Stimulated activated naive CD4-positive, alpha-beta T cell treated with Interleukin-2 at 50 U/mL for 16 hours (primary cell): ENCODE results near the gene PACSIN2.
"Not testable (repeated sequence)": the region's sequence is repeated elsewhere in the genome, so short reads cannot be mapped to it uniquely, and the experiment has no call there.

Experiments
- DNase-seq: peaks from one replicate; lab custom pipeline; 2025; lab: John Stamatoyannopoulos, UW

Gene PACSIN2, protein sequence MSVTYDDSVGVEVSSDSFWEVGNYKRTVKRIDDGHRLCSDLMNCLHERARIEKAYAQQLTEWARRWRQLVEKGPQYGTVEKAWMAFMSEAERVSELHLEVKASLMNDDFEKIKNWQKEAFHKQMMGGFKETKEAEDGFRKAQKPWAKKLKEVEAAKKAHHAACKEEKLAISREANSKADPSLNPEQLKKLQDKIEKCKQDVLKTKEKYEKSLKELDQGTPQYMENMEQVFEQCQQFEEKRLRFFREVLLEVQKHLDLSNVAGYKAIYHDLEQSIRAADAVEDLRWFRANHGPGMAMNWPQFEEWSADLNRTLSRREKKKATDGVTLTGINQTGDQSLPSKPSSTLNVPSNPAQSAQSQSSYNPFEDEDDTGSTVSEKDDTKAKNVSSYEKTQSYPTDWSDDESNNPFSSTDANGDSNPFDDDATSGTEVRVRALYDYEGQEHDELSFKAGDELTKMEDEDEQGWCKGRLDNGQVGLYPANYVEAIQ

DNA sequence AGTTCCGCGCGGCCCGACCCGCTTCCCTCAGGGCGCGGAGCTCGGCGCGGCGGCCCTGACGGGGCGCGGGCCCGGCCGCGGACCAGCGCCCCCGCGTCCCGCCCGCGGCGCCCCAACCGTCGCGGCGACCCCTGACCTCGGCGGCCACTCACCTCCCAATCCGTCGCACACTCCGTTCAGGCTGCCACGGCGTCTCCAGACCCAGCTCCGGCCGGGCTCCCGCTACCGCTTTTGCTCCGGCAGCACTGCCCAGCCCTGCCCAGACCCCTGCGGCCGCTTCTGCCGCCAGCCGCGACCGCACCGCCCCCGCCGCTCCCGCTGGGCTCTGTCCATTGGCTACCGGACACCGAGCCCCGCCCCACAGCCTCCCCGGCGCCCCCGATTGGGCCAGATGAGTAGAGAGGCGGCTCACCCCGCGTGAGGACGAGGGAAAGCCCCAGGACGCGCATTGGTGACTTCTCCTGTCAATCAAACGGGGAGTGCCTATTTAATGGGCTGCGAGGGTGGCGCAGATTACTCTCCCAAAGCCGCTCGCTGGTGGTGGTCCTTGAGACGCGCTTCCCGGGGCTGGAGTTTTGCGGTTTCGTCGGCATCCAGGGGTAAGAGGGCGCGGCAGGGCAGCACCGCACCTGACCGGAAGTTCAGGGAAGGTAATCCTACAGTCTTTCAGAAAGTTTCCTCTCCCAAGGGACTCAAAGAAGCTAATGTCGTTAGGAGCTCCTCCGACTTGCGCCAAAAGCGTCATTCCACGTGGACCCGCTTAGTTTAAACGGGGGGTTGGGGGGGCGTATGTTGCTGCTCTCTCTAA lies at the start of gene PACSIN2:
Gene PACSIN2 (minus strand): TSS at position 281 of the 808 bp plus-strand sequence. CDS start 103,069 bp downstream, outside the sequence.
- peak; percentile 99 for DNase-seq

GRCh38 chr22:43060183-43060582 lies 45.2 kb upstream of the PACSIN2 start:
- DNase-seq = no peak

DNA sequence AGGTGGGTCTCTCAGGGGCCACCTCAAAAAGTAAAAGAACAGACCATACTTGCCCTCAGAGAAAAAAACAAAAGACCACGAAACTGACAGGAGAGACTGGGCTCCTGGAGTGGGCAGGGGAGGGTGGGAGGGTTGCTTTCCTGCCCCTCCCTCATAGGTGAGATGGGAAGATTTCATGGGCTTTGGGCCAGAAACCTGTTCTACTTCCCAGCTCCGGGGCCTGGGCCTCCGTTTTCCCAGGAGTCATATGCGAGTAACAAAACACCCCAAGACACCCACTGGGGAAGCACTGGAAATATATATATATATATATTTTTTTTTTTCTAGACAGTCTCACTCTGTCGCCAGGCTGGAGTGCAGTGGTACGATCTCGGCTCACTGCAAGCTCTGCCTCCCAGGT lies 42.7 kb upstream of the PACSIN2 start:
- no peak for DNase-seq

- DNase-seq = no peak
Observed at GRCh38 chr22:43053176-43053575, 38.2 kb upstream of the PACSIN2 start.

- no peak for DNase-seq
Observed at GRCh38 chr22:43050995-43051394, 36.0 kb upstream of the PACSIN2 start.

- no peak for DNase-seq
Observed at GRCh38 chr22:43047605-43048004, 32.7 kb upstream of the PACSIN2 start.

- no peak for DNase-seq
Observed at GRCh38 chr22:43044290-43044712, 29.4 kb upstream of the PACSIN2 start.

GRCh38 chr22:43042101-43042780 lies 27.3 kb upstream of the PACSIN2 start:
- no peak for DNase-seq

- DNase-seq = no peak
Observed at GRCh38 chr22:43039800-43040199, 24.9 kb upstream of the PACSIN2 start.

DNA sequence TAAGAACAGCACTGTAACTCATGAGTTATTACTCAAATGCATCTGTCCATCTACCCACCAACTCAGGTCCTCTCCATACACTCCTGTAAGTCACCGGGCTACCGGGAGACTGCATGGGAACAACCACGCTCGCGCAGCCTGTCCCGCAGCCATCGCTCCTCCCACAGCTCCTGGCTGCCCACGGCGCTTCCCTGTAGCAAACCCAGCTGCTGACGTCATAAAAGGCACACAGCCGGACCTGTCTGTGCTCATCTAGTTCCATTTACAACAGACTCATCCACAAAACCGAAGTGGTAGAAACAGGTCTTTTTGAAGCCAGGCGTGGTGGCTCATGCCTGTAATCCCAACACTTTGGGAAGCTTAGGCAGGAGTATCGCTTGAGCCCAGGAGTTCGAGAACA lies 23.4 kb upstream of the PACSIN2 start:
- DNase-seq = no peak

DNA sequence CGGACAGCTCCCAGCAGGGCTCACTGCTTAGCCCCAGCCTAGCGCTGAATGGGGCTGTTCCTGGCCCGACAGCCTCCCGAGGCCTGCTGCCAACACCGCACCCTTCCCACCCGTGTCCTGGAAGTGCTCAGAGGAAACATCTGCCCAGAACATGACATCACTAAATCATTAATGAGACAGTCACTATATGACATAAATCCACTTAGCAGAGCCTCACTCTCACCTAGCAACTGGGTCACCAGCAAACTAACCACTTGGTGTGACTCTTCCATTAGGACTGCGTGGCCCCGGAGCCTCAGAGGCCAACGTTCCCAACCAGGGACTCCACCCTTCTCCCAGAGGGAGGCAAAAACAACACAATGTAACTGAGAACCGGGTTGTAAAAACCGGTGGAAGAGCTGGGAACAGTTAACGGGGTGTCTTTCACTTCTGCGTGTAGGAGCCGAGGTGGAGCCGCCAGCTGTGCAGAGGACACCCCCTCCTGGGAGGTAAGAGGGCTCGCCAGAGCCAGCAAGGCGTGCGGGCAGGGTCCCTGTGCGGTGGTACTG lies 21.4 kb upstream of the PACSIN2 start:
- DNase-seq = no peak

DNA sequence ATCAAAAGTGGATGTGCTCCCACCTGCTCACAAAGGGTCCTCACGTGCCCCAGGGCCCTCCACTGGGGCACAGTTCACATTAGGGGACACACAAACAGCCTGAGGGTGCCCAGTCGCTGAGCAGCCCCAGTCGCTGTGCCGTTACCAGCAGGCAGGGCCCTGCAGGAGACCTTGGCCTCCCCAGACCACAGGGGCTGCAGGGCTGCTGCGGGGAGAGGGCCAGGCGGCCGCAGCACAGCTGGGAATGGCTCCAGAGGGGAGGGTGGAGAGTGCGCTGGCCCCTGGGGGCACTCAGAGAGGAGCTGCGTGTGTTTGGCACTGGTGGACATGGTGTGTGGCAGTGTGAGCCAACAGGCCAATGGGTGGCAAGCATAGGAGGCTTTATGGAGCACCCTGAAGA lies 20.3 kb upstream of the PACSIN2 start:
- DNase-seq = no peak

- DNase-seq = no peak
Observed at GRCh38 chr22:43031617-43032016, 16.7 kb upstream of the PACSIN2 start.

GRCh38 chr22:43018615-43019014 lies 3.7 kb upstream of the PACSIN2 start:
- no peak for DNase-seq

DNA sequence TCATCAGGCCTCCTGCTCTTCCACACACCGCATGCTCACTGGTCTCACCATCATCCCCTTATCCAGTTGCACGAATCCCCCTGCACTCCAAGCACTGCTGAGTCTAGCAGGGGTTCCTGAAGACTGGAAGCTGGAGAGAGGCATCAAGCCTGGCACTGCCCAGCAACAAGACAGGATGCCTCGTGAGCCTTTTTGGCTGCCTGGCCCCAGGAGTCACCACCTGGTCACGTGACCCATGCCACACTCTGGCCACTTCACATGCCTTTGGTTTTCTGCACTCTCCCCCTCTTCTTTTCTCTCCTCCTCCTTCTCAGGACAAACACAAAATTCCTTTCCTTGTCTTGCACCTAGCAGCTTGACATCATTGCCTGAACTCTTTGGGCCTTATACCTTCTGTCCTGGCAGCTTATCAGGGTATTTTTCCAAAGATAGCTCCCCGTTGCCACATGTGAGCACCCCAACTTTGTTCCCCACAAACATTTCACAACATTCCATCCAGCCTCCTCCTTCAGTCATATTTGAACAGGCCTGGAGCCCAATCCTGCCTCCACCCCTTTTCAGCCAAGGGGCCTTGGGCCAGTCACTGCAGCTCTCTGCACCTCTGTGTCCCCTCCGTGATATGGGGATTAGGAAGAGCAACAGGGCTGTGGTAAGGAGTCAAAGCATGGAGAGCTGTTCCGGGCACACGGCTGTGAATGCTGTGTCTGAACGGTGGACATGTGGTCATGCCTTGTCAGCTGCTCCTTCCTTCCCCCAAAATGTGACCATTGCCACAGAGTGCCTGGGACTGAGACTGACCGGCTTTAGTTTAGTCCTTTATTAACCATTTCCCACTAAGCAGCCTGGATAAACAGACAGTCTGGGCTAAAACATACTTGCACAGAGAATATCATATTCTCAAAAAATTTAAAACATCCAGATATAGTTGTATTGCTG lies 2.8 kb upstream of the PACSIN2 start:
- DNase-seq = no peak

DNA sequence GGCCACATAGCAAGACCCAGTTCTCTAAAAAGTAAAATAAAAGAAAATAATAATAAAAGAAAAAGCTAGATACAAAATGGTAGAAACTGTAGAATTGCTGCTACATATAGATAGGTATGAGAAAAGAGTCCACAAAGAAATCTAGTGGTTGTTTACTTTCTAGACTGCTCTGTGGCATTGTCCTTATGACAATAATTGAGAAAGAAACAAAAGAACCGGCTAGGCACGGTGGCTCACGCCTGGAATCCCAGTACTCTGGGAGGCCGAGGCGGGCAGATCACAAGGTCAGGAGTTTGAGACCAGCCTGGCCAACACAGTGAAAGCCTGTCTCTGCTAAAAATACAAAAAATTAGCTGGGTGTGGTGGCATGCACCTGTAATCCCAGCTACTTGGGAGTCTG lies 1.2 kb upstream of the PACSIN2 start:
- not testable (repeated sequence) for DNase-seq

DNA sequence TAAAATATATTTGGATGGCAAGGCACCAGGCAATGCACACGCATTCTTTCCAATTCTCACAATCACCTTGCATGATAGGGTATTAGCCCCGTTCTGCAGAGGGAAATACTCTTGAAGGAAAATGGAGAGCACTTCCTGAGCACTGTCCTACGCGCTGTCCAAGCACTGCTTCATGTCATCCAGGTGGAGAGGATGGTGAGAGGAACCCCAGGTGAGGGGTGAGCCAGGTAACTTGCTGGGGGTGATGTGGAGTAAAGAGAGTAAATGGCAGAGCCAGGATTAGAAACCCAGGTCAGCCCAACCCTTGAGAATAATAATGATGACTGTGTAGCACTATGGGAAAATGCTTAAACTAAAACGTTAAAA lies 711 bp upstream of the PACSIN2 start:
- DNase-seq = no peak

- DNase-seq = peak; percentile 31
Observed at GRCh38 chr22:43014316-43014868, 557 bp downstream of the PACSIN2 start.

GRCh38 chr22:43013355-43014315 lies 1.3 kb downstream of the PACSIN2 start:
- no peak for DNase-seq

DNA sequence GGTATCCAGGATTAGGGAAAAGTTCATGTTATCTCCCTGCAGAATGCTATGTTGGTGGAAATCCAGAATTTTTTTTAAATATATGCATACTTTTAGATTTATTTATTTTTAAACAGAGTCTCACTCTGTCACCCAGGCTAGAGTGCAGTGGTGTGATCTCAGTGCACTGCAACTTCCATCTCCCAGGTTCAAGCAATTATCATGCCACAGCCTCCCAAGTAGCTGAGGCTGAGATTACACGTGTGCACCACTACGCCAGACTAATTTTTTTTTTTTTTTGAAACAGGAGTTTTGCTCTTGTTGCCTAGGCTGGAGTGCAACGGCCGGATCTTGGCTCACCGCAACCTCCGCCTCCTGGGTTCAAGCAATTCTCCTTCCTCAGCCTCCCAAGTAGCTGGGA lies 2.6 kb downstream of the PACSIN2 start:
- no peak for DNase-seq
